Upper lobe of left lung (tissue), 6 donors: ENCODE measurements around the gene OR56A3. TPM values are rescaled to one million over a fixed set of nuclear protein-coding genes. Genes with fewer than 3 reads are reported as not detected.

ENCODE experiments used
- ATAC-seq, 2 donors: fragments of 200-7000 bp; cut with Tn5 transposase; one replicate each; pipeline ENCODE4 v1.9.1; 2022; ENCODE audit warnings: mild to moderate bottlenecking in 2 of 2, moderate library complexity in 2 of 2; ENCODE audit not compliant: low FRiP score in 2 of 2
- DNase-seq, 2 donors: peaks; one replicate each; pipeline ENCODE4 v3.0.0-alpha.2; 2019 to 2020
- H3K27ac ChIP-seq, 4 donors: fragments of 200-600 bp; sonication (generic); one replicate each; pipeline ENCODE4 v1.5.1; 2016 to 2019
- H3K27me3 ChIP-seq, 4 donors: fragments of 200-600 bp; sonication (generic); one replicate each; pipeline ENCODE4 v1.5.1; 2017 to 2019
- H3K36me3 ChIP-seq, 4 donors: fragments of 200-600 bp; sonication (generic); one replicate each; pipeline ENCODE4 v1.5.1; 2016 to 2019
- H3K4me1 ChIP-seq, 4 donors: fragments of 200-600 bp; sonication (generic); one replicate each; pipeline ENCODE4 v1.5.1; 2018 to 2019
- H3K4me3 ChIP-seq, 4 donors: fragments of 200-600 bp; sonication (generic); one replicate each; pipeline ENCODE4 v1.5.1; 2017 to 2019; ENCODE audit warnings: mild to moderate bottlenecking in 2 of 4, moderate library complexity in 1 of 4
- H3K9me3 ChIP-seq, 4 donors: fragments of 200-600 bp; sonication (generic); one replicate each; pipeline ENCODE4 v1.5.1; 2018 to 2019
- EP300 ChIP-seq, 4 donors: sonication (generic); formaldehyde crosslinking; IDR thresholded peaks; one replicate each; pipeline ENCODE4 v1.5.1; 2017; ENCODE audit warnings: antibody characterized with exemption in 4 of 4, control low read depth in 2 of 4
- POLR2A ChIP-seq, 4 donors: fragments of 450-650 bp; IDR thresholded peaks; one replicate each; pipeline ENCODE4 v1.5.1; 2016 to 2017; ENCODE audit warnings: antibody characterized with exemption in 4 of 4, mild to moderate bottlenecking in 2 of 4
- POLR2AphosphoS5 ChIP-seq, 2 donors: sonication (generic); formaldehyde crosslinking; IDR thresholded peaks; one replicate each; pipeline ENCODE4 v1.5.1; 2017; ENCODE audit warnings: antibody characterized with exemption in 2 of 2
- WGBS, 2 donors: methylation state at CpG; one replicate each; pipeline ENCODE4 v1.1.5; 2017 to 2018; 5-methylcytosine and 5-hydroxymethylcytosine counted together
- total RNA-seq, 6 donors: library from RNA; depleted of rRNA in 4 of 6; stranded (reverse); fragments of >200 nt in 4 of 6; gene quantifications; one replicate each; pipeline versions ENCODE4 v1.1.0 to v1.2.1, GENCODE V29; 2016 to 2021
- TF ChIP-seq, protein P1 (sequence below), 6 experiments: fragments of 450-650 bp in 4 of 6; fragments of 200-600 bp in 2 of 6; sonication (generic) in 2 of 6; IDR thresholded peaks; one replicate each; pipeline ENCODE4 v1.5.1; 2016 to 2019; ENCODE audit warnings: antibody characterized with exemption in 6 of 6
- donor health status: DM: no; HTN: no; CAD: no; lungs with moderate emphysema.
- donor health status: DM: no; HTN: yes; CAD: no; lungs with severe emphysema.

Gene OR56A3
- total RNA-seq, 6 donors from 2014 or later = not detected

DNA sequence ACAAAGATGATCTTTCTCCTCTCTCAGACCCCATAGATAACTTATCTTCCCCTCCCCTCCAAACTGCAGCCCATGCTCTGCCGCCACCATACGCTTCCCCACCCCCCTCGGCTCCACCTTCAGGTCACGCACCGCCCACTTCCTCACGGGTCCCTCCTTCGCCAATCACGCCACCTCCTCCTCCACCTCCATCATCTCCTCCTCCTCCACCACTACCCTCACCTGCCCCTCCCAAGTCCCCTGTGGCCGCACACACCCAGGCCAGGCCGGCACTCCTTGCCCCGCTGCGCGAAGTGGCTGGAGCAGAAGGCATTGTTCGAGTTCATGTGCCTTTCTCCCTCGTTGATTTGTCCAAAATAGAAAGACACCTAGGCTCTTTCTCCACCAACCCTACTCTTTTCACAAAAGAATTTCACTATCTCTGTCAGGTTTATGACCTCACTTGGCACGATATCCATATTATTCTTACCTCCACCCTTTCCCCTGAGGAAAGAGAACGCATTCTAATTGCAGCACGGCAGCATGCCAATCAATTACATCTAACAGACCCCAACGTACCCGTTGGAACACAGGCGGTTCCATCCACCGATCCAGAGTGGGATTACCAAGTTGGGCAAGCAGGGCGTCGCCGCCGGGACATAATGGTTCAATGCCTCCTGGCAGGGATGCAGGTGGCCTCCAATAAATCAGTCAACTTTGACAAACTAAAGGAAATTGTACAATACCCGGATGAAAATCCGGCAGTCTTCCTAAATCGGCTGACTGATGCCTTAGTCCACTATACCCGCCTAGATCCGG is 12.3 kb upstream of the OR56A3 start:
- H3K27me3 ChIP-seq = no peaks in the 10 kb centered on the region
- no peaks in the 10 kb centered on the region for H3K36me3 ChIP-seq
- 93 to 95% methylated on average over 31 of the region's 31 CpGs for WGBS, 2 donors
- H3K4me1 ChIP-seq = no peaks in the 10 kb centered on the region
- H3K9me3 ChIP-seq = peaks cover 0 to 2% (median 0%) of the 10 kb centered on the region in 4 donors
- no peak overlapping the region for H3K27ac ChIP-seq
- ATAC-seq (peak in 1 of 2 donors; percentile 36), DNase-seq (peak in 1 of 2 donors; percentile 63)
- H3K4me3 ChIP-seq = no peak overlapping the region
- TF ChIP-seq EP300 (IDR thresholded peaks at IDR 0.05) = no peak
- no peak for TF ChIP-seq POLR2AphosphoS5 (IDR thresholded peaks at IDR 0.05)
- no peak for TF ChIP-seq POLR2A (IDR thresholded peaks at IDR 0.05)
- TF ChIP-seq, protein P1, sequence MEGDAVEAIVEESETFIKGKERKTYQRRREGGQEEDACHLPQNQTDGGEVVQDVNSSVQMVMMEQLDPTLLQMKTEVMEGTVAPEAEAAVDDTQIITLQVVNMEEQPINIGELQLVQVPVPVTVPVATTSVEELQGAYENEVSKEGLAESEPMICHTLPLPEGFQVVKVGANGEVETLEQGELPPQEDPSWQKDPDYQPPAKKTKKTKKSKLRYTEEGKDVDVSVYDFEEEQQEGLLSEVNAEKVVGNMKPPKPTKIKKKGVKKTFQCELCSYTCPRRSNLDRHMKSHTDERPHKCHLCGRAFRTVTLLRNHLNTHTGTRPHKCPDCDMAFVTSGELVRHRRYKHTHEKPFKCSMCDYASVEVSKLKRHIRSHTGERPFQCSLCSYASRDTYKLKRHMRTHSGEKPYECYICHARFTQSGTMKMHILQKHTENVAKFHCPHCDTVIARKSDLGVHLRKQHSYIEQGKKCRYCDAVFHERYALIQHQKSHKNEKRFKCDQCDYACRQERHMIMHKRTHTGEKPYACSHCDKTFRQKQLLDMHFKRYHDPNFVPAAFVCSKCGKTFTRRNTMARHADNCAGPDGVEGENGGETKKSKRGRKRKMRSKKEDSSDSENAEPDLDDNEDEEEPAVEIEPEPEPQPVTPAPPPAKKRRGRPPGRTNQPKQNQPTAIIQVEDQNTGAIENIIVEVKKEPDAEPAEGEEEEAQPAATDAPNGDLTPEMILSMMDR (IDR thresholded peaks at IDR 0.05) = no peak

DNA sequence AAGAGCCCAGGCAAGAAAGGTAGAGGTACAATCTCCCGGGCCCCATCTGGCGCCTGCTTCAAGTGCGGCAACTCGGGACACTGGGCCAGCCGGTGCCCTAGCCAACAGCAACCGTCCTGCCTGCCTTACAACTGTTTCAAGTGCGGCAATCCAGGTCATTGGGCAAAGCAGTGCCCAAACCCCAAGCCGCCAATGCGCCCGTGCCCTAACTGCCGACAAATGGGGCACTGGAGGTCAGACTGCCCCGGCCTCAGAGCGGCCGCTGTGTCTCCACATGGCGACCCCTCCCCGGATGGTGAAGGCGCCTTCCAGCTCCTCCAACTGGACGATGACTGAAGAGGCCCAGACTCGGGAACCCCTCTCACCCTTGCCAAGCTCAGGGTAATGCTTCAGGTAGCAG is 11.4 kb upstream of the OR56A3 start:
- DNase-seq (peak in 1 of 2 donors; percentile 68), ATAC-seq (no peak)
- no peaks in the 10 kb centered on the region for H3K36me3 ChIP-seq
- H3K27ac ChIP-seq = no peak overlapping the region
- H3K4me1 ChIP-seq = no peaks in the 10 kb centered on the region
- TF ChIP-seq, protein P1 (IDR thresholded peaks at IDR 0.05) = no peak
- TF ChIP-seq POLR2A (IDR thresholded peaks at IDR 0.05) = no peak
- H3K9me3 ChIP-seq = peaks cover 0 to 5% (median 0%) of the 10 kb centered on the region in 4 donors
- H3K27me3 ChIP-seq = no peaks in the 10 kb centered on the region
- WGBS, 2 donors = 89 to 92% methylated on average over 9 to 19 of the region's 19 CpGs
- no peak overlapping the region for H3K4me3 ChIP-seq

DNA sequence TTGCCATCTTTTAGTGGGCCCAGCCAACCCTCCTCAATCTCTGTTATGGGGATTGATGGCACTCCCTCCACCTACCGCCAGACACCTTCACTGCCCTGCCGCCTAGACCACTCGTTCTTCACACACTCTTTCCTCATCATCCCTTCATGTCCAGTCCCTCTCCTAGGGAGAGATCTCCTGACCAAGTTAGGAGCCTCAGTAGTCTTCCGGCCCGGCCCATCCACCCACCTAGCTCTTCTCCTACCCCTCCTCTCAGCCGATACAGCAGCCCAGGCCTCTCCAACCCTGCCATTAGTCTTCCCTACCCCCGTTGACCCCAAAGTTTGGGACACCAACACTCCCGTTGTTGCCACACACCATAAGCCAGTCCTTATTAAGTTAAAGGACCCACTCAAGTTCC is 11.0 kb upstream of the OR56A3 start:
- no peaks in the 10 kb centered on the region for H3K36me3 ChIP-seq
- TF ChIP-seq, protein P1 (IDR thresholded peaks at IDR 0.05) = no peak
- no peak for TF ChIP-seq POLR2A (IDR thresholded peaks at IDR 0.05)
- TF ChIP-seq POLR2AphosphoS5 (IDR thresholded peaks at IDR 0.05) = no peak
- TF ChIP-seq EP300 (IDR thresholded peaks at IDR 0.05) = no peak
- H3K27ac ChIP-seq = no peak overlapping the region
- 94 to 95% methylated on average over 8 of the region's 8 CpGs for WGBS, 2 donors
- no peak for DNase-seq
- H3K27me3 ChIP-seq = no peaks in the 10 kb centered on the region
- H3K4me3 ChIP-seq = no peak overlapping the region
- ATAC-seq = peak in 1 of 2 donors; percentile 71
- peaks cover 0 to 7% (median 0%) of the 10 kb centered on the region in 4 donors for H3K9me3 ChIP-seq
- H3K4me1 ChIP-seq = no peaks in the 10 kb centered on the region

DNA sequence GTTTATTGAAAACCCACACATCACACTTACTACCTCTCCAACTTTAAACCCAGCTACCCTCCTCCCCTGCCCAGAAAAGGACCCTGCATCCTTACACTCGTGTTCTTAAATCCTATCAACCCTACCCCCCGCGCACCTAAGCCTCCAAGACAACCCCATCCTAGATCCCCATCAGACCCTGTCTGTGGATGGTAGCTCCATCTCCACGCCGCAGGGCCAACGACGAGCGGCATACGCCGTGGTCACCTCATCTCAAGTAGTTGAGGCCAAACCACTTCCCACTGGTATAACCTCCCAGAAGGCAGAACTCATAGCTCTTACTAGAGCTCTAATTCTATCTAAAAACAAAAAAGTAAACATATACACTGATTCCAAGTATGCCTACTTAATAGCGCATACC is 9.4 kb upstream of the OR56A3 start:
- Histone ChIP-seq H3K9me3 (peaks cover 0 to 7% (median 0%) of the 10 kb centered on the region in 4 donors), H3K27me3 (no peaks in the 10 kb centered on the region), H3K4me1 (no peaks in the 10 kb centered on the region), H3K36me3 (no peaks in the 10 kb centered on the region), H3K27ac (no peak overlapping the region), H3K4me3 (no peak overlapping the region)
- ATAC-seq (no peak), DNase-seq (peak in 1 of 2 donors; percentile 56)
- no peak for TF ChIP-seq POLR2A (IDR thresholded peaks at IDR 0.05)
- 93 to 95% methylated on average over 11 of the region's 11 CpGs for WGBS, 2 donors

DNA sequence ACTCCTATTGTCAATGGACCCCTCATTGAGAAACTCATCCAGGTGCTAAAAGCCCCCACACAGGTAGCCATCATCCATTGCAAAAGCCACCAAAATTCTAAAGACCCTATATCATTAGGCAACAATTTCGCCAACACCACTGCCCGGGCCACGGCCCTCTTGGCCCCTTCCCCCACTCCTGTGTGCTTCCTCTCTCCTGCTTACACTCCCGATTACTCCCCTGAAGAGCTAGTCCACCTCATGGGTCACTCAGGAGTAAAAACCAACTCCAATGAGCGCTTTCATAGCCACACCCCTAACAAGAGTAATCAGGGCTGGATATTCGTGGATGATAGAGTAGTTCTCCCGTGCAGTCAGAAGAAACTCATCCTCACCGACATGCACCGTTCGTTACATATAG is 8.9 kb upstream of the OR56A3 start:
- no peak for DNase-seq
- H3K4me1 ChIP-seq = no peaks in the 10 kb centered on the region
- H3K27me3 ChIP-seq = no peaks in the 10 kb centered on the region
- H3K27ac ChIP-seq = no peak overlapping the region
- no peaks in the 10 kb centered on the region for H3K36me3 ChIP-seq
- WGBS, 2 donors = 84 to 91% methylated on average over 10 of the region's 10 CpGs
- no peak overlapping the region for H3K4me3 ChIP-seq
- ATAC-seq = no peak
- TF ChIP-seq EP300 (IDR thresholded peaks at IDR 0.05) = no peak
- TF ChIP-seq POLR2A (IDR thresholded peaks at IDR 0.05) = no peak
- TF ChIP-seq POLR2AphosphoS5 (IDR thresholded peaks at IDR 0.05) = no peak
- TF ChIP-seq, protein P1 (IDR thresholded peaks at IDR 0.05) = no peak
- H3K9me3 ChIP-seq = peaks cover 0 to 7% (median 0%) of the 10 kb centered on the region in 4 donors
